DOHH2 (cell line): ENCODE results near the gene MAP2K5.

Source experiments
- CTCF ChIP-seq: fragments of 200-600 bp; sonication (generic); IDR thresholded peaks from one replicate; pipeline ENCODE4 v1.5.1; 2014; ENCODE audit warnings: antibody characterized with exemption, mild to moderate bottlenecking, low read depth, low read length; ENCODE audit not compliant: poor library complexity, severe bottlenecking
- EZH2phosphoT487 ChIP-seq: fragments of 200-600 bp; sonication (generic); IDR thresholded peaks from 2 replicates; pipeline ENCODE4 v1.6.1; 2017; ENCODE audit warnings: borderline replicate concordance, mild to moderate bottlenecking, antibody characterized with exemption, low read length, moderate library complexity, mixed read lengths

GRCh38 chr15:67832897-67833709 lies 290.6 kb downstream of the MAP2K5 start:
- no peak for TF ChIP-seq CTCF
- peak; percentile 78; the same call in 1 of the 2 replicates for TF ChIP-seq EZH2phosphoT487
